GM21526 (cell line): ENCODE measurements around the gene CTF1.
"Not testable (repeated sequence)": the region's sequence is repeated elsewhere in the genome, so short reads cannot be mapped to it uniquely, and the experiment has no call there.

Source experiments
- ATAC-seq: cut with Tn5 transposase; IDR thresholded peaks from one replicate; pipeline ENCODE4 v1.9.1; 2021; ENCODE audit warnings: moderate library complexity; ENCODE audit not compliant: unreplicated experiment, low FRiP score

The CTF1 gene

GRCh38 chr16:30896261-30896888 lies at the start of gene CTF1:
TSS of gene CTF1 (plus strand) at chr16:30896614. CDS start at chr16:30896644, 30 bp downstream.
- ATAC-seq, result no peak

DNA sequence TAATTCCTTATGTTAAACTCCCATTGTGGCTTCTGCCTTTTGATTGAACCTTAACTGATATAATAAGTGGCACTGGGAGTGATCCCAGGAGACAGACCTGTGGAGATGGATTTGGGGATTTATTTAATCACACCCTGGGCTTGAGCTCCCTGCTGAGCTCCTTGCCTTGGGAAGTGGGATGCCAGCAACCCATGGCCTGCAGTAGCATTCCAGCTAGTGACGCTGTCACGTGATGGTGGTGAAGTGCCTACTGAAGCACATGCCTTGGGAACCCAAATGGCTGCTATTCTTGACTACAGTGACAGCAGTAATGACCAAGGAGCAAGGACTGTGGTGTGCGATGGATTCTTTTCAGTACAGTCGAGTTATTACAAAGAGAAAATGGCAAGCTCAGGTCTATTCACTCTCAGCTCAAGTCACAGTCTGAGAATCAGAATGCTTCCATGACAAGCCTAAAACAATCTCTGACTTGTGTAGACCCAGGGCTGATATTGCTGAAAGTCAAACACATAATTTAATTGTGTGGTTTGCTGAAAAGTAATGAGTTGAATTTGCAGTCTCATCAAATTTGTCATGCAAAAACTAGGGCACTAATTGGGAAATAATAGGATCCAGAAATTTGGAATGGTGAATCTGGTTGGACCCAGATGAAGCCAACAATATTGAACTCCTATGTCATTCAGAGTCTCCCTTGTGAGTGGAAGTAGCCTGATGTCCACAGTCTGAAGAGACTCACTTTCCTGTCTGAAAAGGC lies 49.6 kb upstream of the CTF1 start:
- no peak for ATAC-seq

- no peak for ATAC-seq
Observed at GRCh38 chr16:30850246-30850645, 46.2 kb upstream of the CTF1 start.

DNA sequence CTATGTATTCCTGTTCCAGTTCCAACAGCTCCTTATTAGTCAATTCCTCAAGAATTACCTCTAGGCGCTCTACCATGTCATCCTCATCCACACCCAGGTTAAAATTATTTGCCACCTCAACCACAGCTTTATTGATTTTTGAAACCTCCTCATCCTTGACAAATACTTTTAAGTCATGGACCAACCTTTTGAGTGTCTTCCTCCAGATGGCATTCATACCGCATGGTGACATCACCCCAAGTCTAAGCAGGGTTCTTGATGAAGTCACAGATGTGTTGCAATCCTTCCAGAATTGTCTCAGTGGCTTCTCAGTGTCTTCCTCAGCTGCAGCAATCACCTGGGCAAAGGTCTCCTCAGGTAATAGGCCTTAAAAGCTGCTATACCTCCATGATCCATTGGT lies 42.7 kb upstream of the CTF1 start:
- ATAC-seq, result no peak

DNA sequence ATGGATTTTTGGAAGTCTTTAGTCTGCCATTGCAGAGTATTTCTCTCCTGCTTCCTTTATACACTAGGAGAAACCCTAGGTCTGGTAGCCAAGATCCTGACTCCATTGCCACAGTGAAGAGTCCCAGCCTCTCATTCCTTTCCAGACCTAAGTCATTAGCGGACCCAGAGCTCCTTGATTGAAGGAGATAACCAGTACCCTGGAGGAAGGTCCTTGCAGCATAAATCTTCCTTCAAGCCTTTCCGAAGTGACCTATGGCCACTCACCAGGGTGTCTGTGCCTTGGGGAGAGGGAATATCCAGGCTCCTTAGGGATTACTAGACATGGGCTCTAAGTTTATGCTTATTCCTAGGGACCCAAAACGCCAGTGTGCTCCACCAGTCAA lies 38.3 kb upstream of the CTF1 start:
- ATAC-seq, result no peak

DNA sequence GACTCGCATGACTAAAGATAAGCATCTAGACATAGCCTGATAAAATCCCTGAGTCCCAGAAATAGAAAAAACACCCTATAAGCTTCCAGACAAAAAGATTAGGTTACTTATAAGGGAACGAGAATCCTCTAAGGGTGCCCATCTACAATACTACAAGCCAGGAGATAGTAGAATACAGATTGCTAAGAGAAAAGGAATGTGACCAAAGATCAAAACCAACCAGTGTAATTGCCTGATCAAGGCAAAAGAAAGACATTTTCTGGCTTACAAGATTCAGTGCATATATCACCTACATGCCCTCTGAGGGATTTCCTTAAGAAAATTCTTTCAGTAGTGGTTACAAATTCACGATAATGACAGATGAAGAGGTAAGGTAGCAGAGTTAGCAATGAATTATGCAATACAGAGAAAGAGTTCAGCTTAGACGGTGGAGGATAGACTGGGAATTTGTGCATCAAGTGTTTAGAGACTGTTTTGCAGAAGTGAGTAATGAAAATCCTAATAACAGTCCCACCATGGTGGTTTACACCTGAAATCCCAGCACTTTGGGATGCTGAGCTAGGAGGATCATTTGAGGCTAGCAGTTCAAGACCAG lies 37.5 kb upstream of the CTF1 start:
- ATAC-seq, result no peak

- ATAC-seq, result not testable (repeated sequence)
Observed at GRCh38 chr16:30860729-30861128, 35.7 kb upstream of the CTF1 start.

DNA sequence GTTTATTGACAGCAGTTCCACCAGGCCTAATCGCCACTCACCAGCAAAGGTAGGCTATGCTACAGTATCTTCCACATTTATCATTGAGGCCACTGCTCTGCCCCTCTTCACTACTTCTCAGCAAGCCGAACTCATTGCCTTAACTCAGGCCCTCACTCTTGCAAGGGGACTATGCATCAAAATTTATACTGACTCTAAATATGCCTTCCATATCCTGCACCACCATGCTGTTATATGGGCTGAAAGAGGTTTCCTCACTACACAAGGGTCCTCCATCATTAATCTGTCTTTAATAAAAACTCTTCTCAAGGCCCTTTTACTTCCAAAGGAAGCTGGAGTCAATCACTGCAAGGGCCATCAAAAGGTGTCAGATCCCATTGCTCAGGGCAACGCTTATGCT lies 33.2 kb upstream of the CTF1 start:
- ATAC-seq, result not testable (repeated sequence)

GRCh38 chr16:30866031-30866430 lies 30.4 kb upstream of the CTF1 start:
- no peak for ATAC-seq

DNA sequence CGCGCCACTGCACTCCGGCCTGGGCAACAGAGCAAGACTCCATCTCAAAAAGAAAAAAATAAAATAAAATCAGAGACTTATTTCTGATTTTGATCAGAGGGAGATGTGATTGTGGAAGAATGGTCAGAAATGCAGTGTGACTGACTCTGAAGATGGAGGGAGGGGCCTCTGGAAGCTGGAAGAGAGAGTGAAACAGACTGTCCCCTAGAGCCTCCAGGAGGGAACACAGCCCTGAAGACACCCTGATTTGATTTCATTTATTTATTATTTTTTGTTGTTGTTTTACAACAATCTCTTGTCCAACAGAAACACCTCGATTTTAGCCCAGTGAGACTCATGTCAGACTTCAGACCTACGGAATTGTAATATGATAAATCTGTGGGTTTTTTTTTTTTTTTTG lies 28.7 kb upstream of the CTF1 start:
- no peak for ATAC-seq

GRCh38 chr16:30870904-30871303 lies 25.5 kb upstream of the CTF1 start:
- no peak for ATAC-seq

DNA sequence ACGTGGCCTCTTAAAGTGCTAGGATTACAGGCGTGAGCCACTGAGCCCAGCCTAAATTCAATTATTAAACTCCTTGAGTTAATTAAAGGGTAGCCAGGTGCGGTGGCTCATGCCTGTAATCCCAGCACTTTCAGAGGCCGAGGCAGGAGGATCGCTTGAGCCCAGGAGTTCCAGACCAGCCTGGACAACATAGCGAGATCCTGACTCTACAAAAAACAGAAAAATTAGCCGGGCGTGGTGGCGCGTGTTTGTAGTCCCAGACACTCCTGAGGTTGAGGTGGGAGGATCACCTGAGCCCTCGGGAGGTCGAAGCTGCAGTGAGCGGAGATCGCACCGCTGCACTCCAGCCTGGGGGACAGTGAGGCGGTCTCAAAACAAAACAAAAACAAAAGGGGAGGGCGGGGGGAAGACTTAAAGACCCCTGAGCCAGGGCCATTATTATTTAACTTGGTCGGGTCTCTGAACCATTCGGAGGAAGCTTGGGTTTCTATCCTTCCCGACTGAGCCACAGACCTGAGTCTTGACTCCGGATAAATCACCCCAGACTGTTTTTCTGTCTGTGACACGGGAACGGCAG lies 22.1 kb upstream of the CTF1 start:
- no peak for ATAC-seq

DNA sequence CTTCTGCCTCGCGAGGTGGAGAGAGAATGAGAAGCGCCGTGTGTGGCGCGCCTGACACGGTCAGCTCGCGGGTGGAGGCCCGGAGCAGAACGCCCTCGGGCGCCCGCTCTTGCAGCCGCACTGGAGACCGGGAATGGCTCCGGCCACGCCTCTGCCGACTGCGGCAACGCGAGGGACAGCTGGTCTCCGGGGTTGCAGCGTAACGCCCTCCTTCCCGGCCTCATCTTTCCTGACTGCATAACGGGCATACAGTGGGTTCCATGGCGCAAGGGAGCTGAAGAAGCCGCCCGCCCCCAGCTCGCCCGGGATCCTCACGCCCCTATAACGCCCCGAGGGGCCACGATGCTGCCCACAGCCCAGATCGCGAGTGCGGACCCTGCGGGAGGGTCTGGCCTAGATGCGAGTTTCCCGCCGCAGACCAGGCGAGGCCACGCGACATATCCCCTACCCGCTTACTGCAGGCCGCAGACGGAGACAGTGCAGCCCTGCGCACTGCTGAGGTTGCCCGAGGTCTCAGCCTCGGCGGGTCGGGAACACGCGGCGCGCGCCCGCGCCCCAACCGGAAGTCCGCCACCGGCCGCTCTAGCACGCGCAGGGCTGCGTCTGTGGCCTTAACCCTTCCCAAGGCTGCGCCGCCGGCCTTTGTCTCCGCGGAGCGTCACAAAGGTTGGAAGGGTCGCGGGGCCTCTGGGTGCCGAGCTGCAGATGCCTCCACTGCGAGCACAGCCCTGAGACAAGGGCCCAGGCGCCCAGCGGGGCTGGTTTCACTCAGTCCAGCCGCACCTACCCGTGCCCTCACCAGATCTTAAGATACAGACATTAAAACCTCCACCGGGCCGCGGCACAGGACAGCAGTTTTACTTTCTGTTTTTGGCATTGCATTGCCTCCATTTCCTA lies 21.3 kb upstream of the CTF1 start:
- peak; percentile 78 for ATAC-seq

- no peak for ATAC-seq
Observed at GRCh38 chr16:30875871-30876801, 20.3 kb upstream of the CTF1 start.

GRCh38 chr16:30876867-30877266 lies 19.5 kb upstream of the CTF1 start:
- ATAC-seq, result no peak

GRCh38 chr16:30882429-30883310 lies 13.7 kb upstream of the CTF1 start:
- no peak for ATAC-seq

GRCh38 chr16:30884760-30885159 lies 11.7 kb upstream of the CTF1 start:
- no peak for ATAC-seq

GRCh38 chr16:30885196-30885595 lies 11.2 kb upstream of the CTF1 start:
- ATAC-seq, result no peak

GRCh38 chr16:30886145-30886544 lies 10.3 kb upstream of the CTF1 start:
- no peak for ATAC-seq
